Measurements from ENCODE around the gene VPS11.

Gene VPS11

GRCh38 chr11:119081682-119082260 is 14.2 kb downstream of the VPS11 start:
- DNase-seq (ENCODE audit: low read depth) = no peak

GRCh38 chr11:119084663-119085436 is 17.2 kb downstream of the VPS11 start, which contains the start of gene HMBS:
TSS of gene HMBS (plus strand) at chr11:119084881. CDS start at chr11:119085034, 153 bp downstream.
- peak; percentile 85 for DNase-seq (ENCODE audit: low read depth)

- DNase-seq (ENCODE audit: low read depth) = no peak
Measured at GRCh38 chr11:119085437-119085847, 17.8 kb downstream of the VPS11 start.

GRCh38 chr11:119087123-119087522 is 19.5 kb downstream of the VPS11 start:
- DNase-seq (ENCODE audit: low read depth) = no peak

GRCh38 chr11:119087747-119088241 is 20.2 kb downstream of the VPS11 start:
- DNase-seq (ENCODE audit: low read depth) = no peak

- DNase-seq (ENCODE audit: low read depth) = no peak
Measured at GRCh38 chr11:119088406-119088805, 20.8 kb downstream of the VPS11 start.

- DNase-seq (ENCODE audit: low read depth) = no peak
Measured at GRCh38 chr11:119089319-119089718, 21.7 kb downstream of the VPS11 start.

GRCh38 chr11:119091178-119091577 is 23.6 kb downstream of the VPS11 start:
- DNase-seq (ENCODE audit: low read depth) = no peak

GRCh38 chr11:119091966-119092879 is 24.6 kb downstream of the VPS11 start:
- DNase-seq (ENCODE audit: low read depth) = no peak

GRCh38 chr11:119092880-119093842 is 25.5 kb downstream of the VPS11 start:
- DNase-seq (ENCODE audit: low read depth) = no peak

- peak; percentile 42 for DNase-seq (ENCODE audit: low read depth)
Measured at GRCh38 chr11:119093942-119094815, 26.6 kb downstream of the VPS11 start.

- peak; percentile 46 for DNase-seq (ENCODE audit: low read depth)
Measured at GRCh38 chr11:119094816-119095065, 27.1 kb downstream of the VPS11 start.

GRCh38 chr11:119095066-119095880 is 27.7 kb downstream of the VPS11 start:
- DNase-seq (ENCODE audit: low read depth) = peak; percentile 98

- DNase-seq (ENCODE audit: low read depth) = no peak
Measured at GRCh38 chr11:119099711-119100110, 32.1 kb downstream of the VPS11 start.

- no peak for DNase-seq (ENCODE audit: low read depth)
Measured at GRCh38 chr11:119100246-119100970, 32.8 kb downstream of the VPS11 start.

GRCh38 chr11:119100994-119101758 is 33.6 kb downstream of the VPS11 start:
- DNase-seq (ENCODE audit: low read depth) = no peak

GRCh38 chr11:119101759-119102423 is 34.3 kb downstream of the VPS11 start, which contains the start of gene DPAGT1:
TSS of gene DPAGT1 (minus strand) at chr11:119101853. CDS start at chr11:119101655, 198 bp downstream.
- peak; percentile 75 for DNase-seq (ENCODE audit: low read depth)

Measured in activated T-helper 9 cell treated with anti-CD3 and anti-CD28 coated beads, Interleukin-2, amount 50 U/mL, for 16 hours (primary cell).